Measurements from ENCODE around the gene ATP6V0E2. TPM values are rescaled to one million over a fixed set of nuclear protein-coding genes. Genes with fewer than 3 reads are reported as not detected.

The ATP6V0E2 gene
- total RNA-seq, 2 experiments from 2014 or later = 66.3 to 69.8 TPM

GRCh38 chr7:149837564-149838223 is 36.1 kb upstream of the ATP6V0E2 start:
- CTCF ChIA-PET = interaction anchor here (1.7 to 2.2 kb wide), 2 partner anchors 32 to 34 kb away, joined by 6 to 7 read pairs; no protein-coding TSS in a partner anchor
- POLR2A ChIA-PET = interaction anchor here (0.8 to 1.5 kb wide), 3 partner anchors 33 to 483 kb away, joined by 3 to 20 read pairs (median 5); no protein-coding TSS in a partner anchor

DNA sequence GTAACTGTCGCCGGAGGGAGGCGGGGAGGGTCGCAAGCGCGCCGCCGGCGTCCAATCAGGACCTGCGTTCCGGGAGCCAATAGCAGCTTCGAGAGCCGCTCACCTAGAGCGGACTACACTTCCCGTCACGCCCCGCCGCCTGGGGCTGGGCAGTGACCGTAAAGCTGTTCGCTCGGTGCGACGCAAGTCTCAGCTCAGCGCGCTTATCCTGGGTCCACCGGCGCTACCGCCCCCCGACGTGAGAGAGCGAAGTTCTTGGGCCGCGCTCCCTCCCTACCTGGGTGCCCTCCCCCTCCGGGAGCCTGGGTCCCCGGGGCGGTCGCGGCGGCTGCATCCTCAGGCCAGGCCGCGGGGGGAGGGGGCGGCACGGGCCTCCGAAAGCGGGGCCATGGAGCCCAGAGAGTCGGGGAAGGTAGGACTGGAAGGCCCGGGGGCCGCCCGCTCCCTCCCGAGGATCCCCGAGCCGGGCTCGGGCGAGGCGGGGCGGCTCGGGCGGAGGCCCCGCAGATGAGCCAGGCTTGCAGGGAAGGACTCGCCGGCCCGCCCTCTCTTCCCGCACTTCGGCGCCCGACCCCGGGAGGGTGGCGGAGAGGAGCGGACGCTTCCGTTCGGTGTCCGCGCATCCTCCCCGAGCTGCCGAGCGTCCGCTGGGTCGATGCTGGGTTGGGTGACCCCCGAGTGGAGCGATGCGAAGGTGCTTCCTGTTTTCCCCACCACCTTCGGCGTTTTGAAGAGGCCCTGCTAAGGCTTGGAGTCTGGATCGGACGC is 35.4 kb upstream of the ATP6V0E2 start, which contains the start of gene ZNF862:
ZNF862 (plus strand) TSS at position 152 of the 768 bp plus-strand sequence; CDS start at position 389, 237 bp downstream.
- ChIA-PET CTCF (interaction anchor here (1.7 to 2.2 kb wide), 2 partner anchors 31 to 33 kb away, joined by 6 to 7 read pairs; no protein-coding TSS in a partner anchor), POLR2A (interaction anchor here (0.7 to 1.5 kb wide), 5 partner anchors 11 to 482 kb away, joined by 3 to 20 read pairs (median 4); no protein-coding TSS in a partner anchor)

DNA sequence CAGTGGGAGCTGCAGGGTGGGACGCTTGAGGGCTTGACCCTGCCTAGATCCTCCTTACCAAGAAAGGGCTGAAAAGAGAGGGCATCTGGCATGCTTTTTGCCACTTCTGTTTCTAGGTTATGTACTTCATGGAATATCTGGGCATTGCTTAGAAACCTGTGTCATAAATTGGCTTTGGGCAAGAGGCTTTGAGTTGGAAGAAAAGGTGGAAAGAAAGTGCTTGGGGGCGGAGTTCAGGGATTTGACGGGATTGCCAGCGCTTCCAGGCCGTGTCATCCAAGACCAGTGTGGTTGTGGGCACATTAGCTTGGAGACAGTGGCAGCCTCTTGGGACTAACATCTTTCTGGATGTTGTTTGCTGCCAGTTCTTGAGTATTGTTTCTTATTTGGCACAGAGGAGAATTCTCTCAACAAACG is 34.8 kb upstream of the ATP6V0E2 start:
- POLR2A ChIA-PET = interaction anchor here (0.7 to 1.5 kb wide), 4 partner anchors 11 to 287 kb away, joined by 3 to 20 read pairs (median 4); no protein-coding TSS in a partner anchor
- CTCF ChIA-PET = interaction anchor here (1.7 to 2.2 kb wide), 2 partner anchors 31 to 33 kb away, joined by 6 to 7 read pairs; no protein-coding TSS in a partner anchor

DNA sequence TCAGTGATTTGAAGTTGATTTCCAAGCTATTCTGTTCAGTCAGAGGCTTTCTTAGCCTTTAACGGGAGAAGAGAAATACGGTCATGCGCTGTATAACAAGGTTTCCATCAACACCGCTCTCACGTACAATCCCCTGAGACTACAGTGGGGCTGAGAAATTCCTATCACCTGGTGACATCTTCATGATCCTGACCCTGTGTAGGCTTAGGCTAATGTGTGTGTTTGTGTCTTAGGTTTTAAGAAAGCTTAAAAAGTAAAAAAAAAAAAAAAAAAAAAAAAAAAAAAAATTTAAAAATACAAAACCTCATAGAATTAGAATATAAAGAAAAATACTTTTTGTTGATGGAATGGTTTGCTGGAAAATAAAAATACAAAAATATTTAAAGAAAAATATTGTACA is 33.8 kb upstream of the ATP6V0E2 start:
- CTCF ChIA-PET = interaction anchor here (2.2 kb wide), 1 partner anchor 30 kb away, joined by 7 read pairs; no protein-coding TSS in a partner anchor
- POLR2A ChIA-PET = interaction anchor here (0.6 to 1.2 kb wide), 4 partner anchors 15 to 127 kb away, joined by 4 to 13 read pairs (median 7); no protein-coding TSS in a partner anchor

GRCh38 chr7:149843566-149843965 is 30.2 kb upstream of the ATP6V0E2 start:
- POLR2A ChIA-PET = no interaction called here
- CTCF ChIA-PET = no interaction called here

DNA sequence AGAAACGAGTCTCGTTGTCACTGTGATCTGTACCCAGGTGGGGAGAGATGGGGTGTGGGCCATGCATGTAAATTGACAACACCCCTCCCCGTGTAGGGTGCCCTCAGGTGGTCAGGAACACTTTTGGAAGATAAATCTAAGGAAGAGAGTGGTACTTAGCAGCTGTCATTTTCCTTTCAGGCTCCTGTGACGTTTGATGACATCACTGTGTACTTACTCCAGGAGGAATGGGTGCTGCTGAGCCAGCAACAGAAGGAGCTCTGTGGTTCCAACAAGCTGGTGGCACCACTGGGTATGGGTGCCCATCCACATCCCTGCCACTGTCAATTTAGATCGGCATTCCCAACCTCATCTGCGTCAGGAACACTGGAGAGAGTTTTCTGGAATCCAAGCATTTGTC is 29.3 kb upstream of the ATP6V0E2 start:
- CTCF ChIA-PET = interaction anchor here (0.7 kb wide), 1 partner anchor 28 kb away, joined by 3 read pairs; no protein-coding TSS in a partner anchor
- POLR2A ChIA-PET = no interaction called here

GRCh38 chr7:149845257-149845980 is 28.4 kb upstream of the ATP6V0E2 start:
- ChIA-PET CTCF (no interaction called here), POLR2A (no interaction called here)

GRCh38 chr7:149846021-149846420 is 27.7 kb upstream of the ATP6V0E2 start:
- CTCF ChIA-PET = no interaction called here
- POLR2A ChIA-PET = no interaction called here

DNA sequence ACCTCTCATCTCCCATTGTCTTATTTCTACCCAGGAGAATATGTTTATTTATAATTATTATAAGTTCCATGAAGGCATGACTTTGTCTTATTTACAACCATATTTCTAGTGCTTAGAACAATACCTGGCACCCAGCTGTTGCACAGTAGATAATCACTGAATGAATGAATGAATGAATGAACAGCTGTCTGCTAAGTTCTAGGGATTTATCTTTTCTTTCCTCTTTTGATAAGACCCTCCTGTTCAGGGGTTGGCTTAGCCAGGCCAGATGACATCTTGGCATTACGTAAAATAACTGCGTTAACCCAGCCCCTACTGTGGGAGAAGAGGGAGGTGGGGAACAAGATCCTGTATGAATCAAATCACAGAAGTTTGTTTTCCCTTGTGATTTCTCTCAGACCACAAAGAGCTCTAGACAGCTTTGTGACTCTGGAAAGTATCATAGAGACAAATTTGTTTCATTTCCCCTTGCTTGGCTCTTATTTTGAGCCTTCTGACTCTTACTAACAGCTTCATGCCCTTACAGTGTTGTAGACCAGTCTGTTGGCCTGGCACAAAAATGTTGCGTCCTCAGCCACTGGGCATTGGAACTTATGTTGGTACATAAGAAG is 27.2 kb upstream of the ATP6V0E2 start:
- POLR2A ChIA-PET = no interaction called here
- CTCF ChIA-PET = interaction anchor here (1.2 kb wide), 1 partner anchor 19 kb away, joined by 3 read pairs; no protein-coding TSS in a partner anchor

DNA sequence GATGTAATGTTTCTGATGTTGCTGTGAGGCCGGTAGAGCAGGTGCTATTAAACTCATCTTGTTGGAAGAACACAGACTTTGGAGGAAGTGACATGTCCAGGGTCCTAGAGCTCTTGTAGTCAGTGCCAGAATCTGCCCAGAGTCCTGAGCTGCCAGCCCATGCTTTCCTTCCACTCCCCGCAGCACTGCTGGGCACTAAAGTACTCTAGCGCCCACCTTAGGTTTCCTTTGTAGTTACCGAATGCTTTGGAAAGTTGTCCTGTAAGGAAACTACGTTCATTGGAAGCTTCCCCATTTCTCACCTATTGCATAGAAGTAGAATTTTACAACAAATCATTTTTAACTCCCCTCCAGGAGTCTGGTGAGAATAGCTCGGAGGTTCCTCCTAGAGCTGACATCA is 24.6 kb upstream of the ATP6V0E2 start:
- CTCF ChIA-PET = interaction anchor here (0.5 kb wide), 1 partner anchor 106 kb away, joined by 3 read pairs; no protein-coding TSS in a partner anchor
- POLR2A ChIA-PET = interaction anchor here (1.2 kb wide), 1 partner anchor 11 kb away, joined by 3 read pairs; the partner anchor contains the start of gene ZNF862

DNA sequence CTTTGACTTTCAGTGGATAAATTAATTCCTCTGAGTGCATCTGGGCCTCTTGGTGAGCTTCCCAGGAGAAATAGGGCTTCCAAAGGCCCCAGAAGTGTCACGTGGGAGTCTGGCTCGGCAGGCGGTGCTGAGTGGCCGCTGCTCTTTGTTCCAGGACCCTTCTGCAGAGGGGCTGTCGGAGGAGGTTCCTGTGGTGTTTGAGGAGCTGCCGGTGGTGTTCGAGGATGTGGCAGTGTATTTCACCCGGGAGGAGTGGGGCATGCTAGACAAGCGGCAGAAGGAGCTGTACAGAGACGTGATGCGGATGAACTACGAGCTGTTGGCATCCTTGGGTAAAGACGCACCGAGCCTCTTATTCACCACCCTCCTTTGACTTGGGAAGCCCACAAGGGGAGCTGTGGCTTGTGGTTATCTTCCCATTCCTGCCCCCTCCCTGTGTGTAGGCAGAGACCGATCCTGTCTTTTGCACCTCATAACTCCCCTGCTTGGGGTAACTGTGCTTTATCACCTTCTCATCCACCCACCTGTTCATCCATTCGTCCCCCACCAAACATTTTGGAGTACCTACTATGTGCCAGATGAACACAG is 23.7 kb upstream of the ATP6V0E2 start:
- POLR2A ChIA-PET = interaction anchor here (1.2 kb wide), 1 partner anchor 11 kb away, joined by 3 read pairs; the partner anchor contains the start of gene ZNF862
- CTCF ChIA-PET = no interaction called here

GRCh38 chr7:149850716-149851115 is 23.1 kb upstream of the ATP6V0E2 start:
- ChIA-PET POLR2A (no interaction called here), CTCF (no interaction called here)

- ChIA-PET POLR2A (no interaction called here), CTCF (no interaction called here)
Observed at GRCh38 chr7:149851449-149851848, 22.3 kb upstream of the ATP6V0E2 start.

- POLR2A ChIA-PET = no interaction called here
- CTCF ChIA-PET = no interaction called here
Observed at GRCh38 chr7:149853157-149853556, 20.6 kb upstream of the ATP6V0E2 start.

DNA sequence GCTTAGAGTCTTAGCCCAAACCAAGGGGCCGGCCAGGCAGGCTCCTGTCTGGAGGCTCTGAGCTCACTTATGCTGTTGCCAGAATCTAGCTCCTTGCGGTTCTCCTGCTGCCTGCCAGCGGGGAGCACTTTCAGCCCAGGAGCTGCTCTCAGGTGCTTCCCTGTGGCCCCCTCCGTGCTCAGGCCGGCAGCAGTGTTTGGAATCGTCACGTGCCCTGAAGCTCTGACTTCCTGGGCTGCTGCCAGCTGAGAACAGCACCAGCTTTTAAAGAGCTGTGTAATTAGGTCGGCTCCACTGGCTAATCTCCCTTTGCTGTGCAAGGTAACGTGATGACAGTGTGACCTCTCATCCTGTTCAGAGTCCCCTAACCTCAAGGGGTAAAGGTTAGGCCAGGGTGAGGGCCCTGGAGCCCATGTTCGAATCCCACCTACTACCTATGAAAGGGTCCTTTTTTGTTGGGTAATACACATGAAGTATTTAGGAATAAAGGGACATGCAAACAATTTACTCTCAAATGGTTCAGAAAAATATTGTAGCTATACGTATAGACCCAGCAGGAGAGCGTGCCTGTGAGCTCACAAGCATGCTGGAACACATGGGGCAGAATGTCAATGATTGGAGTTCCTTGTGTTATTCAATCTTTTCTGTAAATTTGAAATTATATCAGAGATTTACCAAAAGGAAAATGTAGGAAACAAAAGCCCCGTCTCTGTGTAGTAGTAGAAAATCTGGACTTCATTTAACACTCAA is 19.0 kb upstream of the ATP6V0E2 start:
- POLR2A ChIA-PET = interaction anchor here (0.6 kb wide), 1 partner anchor 15 kb away, joined by 8 read pairs; no protein-coding TSS in a partner anchor

GRCh38 chr7:149855361-149856305 is 18.1 kb upstream of the ATP6V0E2 start:
- ChIA-PET POLR2A (no interaction called here), CTCF (no interaction called here)

More for the DNA sequence above, 19.0 kb upstream of the ATP6V0E2 start:
- CTCF ChIA-PET = no interaction called here

DNA sequence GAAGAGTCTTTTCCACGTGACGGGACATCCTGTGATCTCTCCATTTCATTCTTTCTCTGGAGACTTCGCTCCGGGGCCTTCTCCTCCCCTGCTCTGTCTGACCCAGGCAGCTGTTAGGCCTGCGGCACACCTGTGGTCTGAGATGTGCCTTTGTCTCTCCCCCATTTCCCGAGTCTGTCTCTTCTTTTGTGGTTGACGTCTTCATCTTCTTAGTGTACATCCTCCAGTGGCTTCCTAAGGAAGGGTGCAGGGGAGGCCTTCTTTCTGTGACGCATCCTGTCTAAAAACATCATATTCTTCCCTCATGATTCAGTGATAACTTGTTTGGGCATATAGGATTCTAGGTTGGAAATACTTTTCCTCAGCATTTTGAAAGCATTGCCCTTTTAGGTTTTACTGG is 17.2 kb upstream of the ATP6V0E2 start:
- POLR2A ChIA-PET = no interaction called here
- CTCF ChIA-PET = no interaction called here

All from activated CD8-positive, alpha-beta memory T cell treated with anti-CD3 and anti-CD28 coated beads for 36 hours (primary cell).